ENCODE results near the gene LYRM1.
"Not testable (repeated sequence)": the region's sequence is repeated elsewhere in the genome, so short reads cannot be mapped to it uniquely, and the experiment has no call there.

Gene LYRM1

GRCh38 chr16:20902426-20902825, 1.9 kb downstream of the LYRM1 start:
- no peak for DNase-seq (ENCODE audit: low spot score)

- no peak for DNase-seq (ENCODE audit: low spot score)
These were observed 2.7 kb downstream of the LYRM1 start for GRCh38 chr16:20903116-20903898.

GRCh38 chr16:20903899-20904506, 3.4 kb downstream of the LYRM1 start:
- DNase-seq (ENCODE audit: low spot score), result no peak

- DNase-seq (ENCODE audit: low spot score), result no peak
These were observed 4.0 kb downstream of the LYRM1 start for GRCh38 chr16:20904507-20905081.

GRCh38 chr16:20905576-20905975, 5.0 kb downstream of the LYRM1 start:
- DNase-seq (ENCODE audit: low spot score), result no peak

DNA sequence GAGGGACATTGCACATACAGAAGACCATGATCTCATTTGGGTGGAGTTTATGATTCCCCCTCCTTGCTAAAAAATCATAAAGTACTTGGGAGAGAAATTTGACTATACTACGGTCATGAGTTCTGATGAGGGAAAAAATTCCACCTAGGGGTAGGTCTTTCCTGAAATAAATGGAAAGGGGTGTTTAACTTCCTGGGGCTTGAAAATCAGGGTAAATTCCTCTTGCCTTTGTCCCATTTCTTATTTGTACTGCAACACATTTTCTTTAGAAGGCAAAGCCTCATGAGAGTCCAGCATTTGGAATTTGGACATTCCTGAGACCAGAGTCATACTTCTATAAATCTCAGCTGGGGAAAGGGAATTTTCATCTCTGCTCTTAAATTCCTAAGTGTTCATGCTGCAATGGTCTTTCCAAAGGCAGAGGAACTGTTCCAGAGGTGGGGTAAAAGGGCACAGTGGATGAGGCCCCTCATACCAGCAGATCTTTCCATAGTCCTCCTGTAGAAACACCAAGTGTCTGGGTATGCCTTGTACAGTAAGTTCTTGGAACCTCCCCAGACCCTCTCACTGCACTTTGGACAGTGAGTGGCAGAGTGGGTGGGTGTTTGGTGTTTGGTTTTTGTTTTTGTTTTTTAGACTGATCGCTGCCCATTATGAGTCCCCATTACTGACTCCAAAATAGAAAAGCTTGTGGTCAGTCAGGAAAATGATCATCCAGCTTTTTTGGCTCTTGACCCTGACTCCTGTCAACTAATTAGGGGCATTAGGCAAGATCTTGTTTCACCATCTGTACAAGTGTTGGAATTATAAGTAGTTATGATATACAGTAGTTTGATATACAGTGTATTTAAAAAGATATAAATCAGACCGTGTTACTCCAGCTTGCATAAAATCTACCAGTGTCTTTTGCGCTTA, 6.0 kb downstream of the LYRM1 start:
- no peak for DNase-seq (ENCODE audit: low spot score)

- DNase-seq (ENCODE audit: low spot score), result no peak
These were observed 10.3 kb downstream of the LYRM1 start for GRCh38 chr16:20910781-20911321.

DNA sequence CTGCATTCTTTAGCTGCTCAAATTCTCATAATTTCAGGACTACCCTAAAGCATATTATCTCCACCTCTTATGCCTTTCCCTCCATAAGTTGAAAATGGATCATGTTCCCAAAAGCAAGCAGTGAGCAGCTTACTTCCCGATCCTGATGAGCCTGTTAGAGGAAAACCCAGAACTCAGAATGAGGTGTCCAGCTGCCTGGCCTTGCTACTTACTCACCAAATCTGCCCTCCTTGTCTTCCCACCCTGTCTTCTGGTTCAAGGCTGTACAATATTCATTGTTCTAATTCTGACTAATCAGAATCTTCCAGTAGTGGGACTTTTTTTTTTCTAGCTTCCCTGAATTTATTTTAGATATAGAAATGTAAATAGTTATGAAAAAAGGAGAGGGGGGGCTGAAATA, 10.8 kb downstream of the LYRM1 start:
- DNase-seq (ENCODE audit: low spot score), result no peak

DNA sequence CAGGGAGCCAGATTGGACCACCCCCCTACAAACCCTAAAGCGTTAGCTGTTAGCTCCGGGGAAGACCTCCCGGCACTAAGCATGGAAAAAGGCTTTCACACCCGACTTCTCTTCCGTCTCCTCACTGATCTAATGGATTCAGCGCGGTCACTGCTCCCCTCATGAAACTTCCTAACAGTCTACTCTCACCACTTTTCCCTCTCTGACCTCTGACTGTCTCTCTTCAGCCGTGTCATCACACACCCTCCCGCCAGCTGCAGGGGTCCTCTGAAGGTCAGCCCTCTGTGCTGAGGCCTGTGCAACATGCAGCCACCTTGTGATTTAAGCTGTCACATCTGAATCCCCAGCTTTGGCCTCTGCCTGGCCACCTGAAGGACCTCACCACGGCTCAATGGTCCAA, 15.7 kb downstream of the LYRM1 start:
- no peak for DNase-seq (ENCODE audit: low spot score)

DNA sequence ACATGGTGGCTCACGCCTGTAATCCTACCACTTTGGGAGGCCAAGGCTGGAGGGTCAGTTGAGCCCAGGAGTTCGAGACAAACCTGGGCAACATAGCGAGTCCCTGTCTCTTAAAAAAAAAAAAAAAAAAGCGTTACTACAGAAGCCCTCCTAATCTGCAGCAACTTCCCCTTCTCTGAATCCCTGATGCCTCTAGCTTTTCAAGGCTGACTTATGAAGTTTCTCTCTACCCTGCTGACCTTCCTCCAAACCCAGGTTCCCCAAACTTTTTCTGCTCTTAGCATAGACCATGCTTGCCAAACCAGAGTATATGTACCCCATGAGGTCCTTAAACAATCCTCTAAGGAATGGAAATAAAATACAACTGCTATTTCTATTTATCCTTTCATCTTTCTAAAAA, 16.4 kb downstream of the LYRM1 start:
- DNase-seq (ENCODE audit: low spot score), result no peak

DNA sequence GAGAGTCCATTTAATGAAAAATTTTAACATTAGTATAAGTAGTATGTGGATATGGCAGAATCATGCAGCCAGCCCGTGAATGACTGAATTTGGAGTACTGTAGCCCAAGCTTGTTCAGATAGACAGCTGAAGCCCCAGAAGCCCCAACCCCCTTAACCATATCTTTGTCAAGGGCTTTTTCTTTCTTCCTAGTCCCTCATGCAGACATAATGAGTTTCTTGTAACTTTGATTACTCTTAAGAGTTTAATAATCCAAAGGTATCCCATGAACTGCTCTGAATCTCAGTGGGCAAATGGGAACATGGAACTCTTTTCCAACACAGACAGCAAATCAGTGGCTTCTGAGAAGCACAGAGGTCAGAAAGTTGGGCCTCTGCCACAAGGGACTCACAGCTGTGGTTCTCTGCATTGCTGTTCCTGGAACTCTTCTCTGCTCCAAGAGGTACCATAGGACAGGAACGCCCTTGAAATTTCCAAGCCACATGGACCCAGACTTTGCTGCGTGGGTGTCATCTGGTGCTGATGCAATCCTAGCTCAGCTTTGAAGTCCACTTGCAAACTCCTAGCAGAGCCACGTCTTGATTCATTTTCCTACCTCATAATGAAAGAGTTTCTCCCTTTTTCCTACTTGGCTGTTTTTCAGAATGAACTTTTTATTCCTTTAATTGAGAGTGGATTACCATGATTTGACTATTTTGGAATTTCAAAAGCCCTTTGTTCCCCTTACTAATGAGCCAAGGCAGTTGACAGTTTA, 18.1 kb downstream of the LYRM1 start:
- DNase-seq (ENCODE audit: low spot score), result no peak

DNA sequence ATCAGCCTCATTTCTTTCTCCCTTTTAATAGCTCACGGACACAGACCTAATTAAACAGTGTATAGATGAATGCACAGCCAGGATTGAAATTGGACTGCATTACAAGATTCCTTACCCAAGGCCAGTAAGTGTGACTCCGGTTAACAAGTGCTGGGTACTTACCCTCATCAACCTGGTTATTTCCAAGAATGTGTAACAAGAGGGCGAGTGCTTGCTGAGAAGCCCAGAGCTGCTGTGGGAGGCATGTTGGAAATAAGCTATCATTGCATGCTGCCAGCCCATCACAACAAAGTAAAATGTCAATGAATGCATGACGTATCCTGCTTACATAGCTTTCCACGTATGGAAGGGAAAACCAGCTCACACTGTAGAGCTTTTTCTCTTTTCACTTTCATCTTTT, 19.5 kb downstream of the LYRM1 start:
- no peak for DNase-seq (ENCODE audit: low spot score)

GRCh38 chr16:20920799-20921198, 20.2 kb downstream of the LYRM1 start:
- DNase-seq (ENCODE audit: low spot score), result no peak

GRCh38 chr16:20923876-20924275, 23.3 kb downstream of the LYRM1 start:
- DNase-seq (ENCODE audit: low spot score), result no peak

GRCh38 chr16:20925751-20926150, 25.2 kb downstream of the LYRM1 start:
- no peak for DNase-seq (ENCODE audit: low spot score)

DNA sequence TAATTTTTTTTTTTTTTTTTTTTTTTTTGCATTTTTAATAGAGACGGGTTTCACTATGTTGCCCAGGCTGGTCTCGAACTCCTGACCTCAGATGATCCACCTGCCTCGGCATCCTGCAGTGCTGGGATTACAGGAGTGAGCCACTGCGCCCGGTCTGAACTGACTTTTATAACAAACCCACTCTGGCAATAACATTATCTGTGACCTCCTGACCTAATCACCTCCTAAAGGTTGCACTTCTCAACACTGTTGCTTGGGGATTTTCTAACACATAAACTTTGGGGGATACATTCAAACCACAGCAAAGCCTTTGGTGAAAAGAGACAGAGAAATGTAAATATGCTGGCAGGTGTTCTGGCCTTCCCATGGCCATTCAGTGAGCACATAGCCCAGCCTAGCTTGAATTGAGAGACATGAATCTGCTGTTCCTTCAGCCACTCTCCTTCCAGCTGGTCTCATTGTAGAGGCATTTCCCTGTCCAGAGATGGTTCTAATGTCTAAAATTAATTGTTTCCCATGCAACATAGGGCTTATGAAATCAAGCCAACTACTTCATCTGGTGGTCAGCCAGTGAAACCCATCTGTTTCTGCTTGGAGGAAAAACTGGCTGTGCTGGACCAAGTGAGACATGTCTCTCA, 28.3 kb downstream of the LYRM1 start:
- DNase-seq (ENCODE audit: low spot score), result no peak

DNA sequence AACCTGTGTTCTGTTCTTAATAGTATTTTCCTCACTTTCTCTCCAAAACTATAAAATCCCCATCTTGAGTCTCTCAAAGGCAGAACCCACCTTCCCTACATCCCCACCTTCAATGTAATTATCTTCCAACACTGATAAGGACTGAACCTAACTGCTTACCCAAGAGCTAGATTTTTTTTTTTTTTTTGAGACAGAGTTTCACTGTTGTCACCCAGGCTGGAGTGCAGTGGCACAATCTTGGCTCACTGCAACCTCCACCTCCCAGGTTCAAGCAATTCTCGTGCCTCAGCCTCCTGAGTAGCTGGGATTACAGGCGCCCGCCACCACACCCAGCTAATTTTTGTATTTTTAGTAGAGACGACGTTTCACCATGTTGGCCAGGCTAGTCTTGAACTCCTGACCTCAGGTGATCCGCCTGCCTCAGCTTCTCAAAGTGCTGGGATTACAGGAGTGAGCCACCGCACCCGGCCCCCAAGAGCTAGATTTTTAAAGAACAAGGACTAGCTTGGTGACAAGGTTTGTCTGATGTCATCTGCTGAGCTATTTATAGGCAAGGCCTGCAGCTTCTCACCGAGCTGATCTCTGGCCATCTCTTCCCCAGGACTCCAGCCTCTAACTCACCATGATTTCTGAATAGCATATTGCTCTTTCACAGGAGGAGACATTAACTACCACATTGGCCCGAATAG, 29.2 kb downstream of the LYRM1 start:
- not testable (repeated sequence) for DNase-seq (ENCODE audit: low spot score)

DNA sequence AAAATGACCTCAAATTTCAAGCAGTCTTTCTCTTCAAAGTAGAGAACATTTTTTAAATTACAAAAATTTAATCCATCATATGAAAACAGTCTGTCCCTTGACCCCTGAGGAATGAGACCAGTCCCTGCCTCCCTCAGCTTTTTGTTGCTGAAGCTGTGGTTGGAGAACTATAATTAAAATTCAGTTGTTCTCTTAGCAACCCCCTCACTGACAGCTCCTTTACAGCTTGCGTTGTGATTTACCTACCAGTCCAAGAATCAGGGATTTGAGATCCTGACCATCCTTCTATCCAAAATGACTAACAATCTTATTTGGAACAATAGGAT, 29.8 kb downstream of the LYRM1 start:
- DNase-seq (ENCODE audit: low spot score), result no peak

DNA sequence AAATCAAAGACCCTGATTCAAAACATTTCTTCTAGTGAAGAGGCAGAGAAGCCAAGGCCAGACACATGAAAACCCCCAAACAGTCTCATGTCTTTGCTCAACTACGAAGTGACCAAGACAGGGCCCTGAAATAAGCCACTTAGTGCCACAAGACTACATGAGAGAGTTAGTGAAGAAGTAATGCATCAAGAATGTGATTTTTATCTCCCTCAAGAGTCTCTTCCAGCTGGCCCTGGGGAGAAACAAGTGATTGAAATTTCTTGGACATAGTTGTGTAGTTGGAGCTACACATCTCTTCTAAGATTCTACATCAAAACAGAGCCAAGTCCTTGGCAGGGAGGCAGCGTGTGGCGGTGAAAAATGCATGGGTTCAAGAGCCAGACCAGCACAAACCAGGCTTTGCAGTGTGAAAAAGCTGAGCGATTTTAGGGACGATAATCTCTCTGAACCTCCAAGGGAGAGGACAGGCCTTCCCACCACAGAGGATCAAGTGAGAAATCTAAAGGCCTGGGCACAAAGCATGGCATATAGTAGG, 30.6 kb downstream of the LYRM1 start:
- no peak for DNase-seq (ENCODE audit: low spot score)

DNA sequence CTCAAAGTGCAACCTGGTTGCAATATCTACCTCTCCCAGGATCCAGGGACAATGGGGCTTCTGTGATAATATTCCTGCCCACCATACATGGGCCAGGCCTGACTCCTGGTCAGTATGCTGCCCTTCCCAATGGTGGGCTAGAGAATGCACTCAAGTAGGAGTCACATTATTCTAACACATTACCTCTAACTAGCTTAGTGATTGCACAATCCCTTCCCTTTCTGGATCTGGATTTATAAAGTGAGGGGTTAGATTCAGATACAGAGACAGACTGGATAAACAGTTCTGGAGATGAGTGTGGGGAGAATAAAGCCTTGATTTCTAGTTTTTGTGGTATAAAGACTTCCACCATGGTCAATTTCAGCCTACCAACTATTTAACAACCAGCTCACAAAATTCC, 33.0 kb downstream of the LYRM1 start:
- DNase-seq (ENCODE audit: low spot score), result no peak
